ENCODE data around the gene LTBP1.

LTBP1 gene

DNA sequence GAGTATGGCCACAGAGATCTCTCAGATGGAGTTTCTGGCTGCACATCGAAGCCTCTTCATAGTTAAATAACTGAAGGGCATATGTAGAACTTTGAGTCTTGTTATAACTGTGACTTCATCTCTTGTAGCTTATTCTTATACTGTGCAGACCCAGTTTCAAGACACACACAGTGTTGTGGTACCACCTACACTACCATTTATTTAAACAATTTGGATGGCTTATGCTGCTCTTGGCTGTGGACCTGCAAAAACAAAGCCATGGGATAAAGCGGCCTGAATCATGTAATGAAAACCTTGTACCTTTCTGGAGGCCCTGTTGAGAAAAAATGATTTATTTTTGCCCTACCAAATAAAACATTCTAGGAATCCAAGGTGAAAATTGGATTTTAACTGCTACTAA is 266.9 kb downstream of the LTBP1 start:
- TF ChIP-seq, protein P1, sequence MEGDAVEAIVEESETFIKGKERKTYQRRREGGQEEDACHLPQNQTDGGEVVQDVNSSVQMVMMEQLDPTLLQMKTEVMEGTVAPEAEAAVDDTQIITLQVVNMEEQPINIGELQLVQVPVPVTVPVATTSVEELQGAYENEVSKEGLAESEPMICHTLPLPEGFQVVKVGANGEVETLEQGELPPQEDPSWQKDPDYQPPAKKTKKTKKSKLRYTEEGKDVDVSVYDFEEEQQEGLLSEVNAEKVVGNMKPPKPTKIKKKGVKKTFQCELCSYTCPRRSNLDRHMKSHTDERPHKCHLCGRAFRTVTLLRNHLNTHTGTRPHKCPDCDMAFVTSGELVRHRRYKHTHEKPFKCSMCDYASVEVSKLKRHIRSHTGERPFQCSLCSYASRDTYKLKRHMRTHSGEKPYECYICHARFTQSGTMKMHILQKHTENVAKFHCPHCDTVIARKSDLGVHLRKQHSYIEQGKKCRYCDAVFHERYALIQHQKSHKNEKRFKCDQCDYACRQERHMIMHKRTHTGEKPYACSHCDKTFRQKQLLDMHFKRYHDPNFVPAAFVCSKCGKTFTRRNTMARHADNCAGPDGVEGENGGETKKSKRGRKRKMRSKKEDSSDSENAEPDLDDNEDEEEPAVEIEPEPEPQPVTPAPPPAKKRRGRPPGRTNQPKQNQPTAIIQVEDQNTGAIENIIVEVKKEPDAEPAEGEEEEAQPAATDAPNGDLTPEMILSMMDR (IDR thresholded peaks at IDR 0.05; ENCODE audit: insufficient read depth, low read length, missing control alignments) = no peak
- ChIA-PET CTCF (no interaction called here), POLR2A (no interaction called here)
- DNase-seq (ENCODE audit: low read depth, low spot score) = no peak
- H3K4me3 ChIP-seq (ENCODE audit: low read depth, low read length) = no peak overlapping the region

DNA sequence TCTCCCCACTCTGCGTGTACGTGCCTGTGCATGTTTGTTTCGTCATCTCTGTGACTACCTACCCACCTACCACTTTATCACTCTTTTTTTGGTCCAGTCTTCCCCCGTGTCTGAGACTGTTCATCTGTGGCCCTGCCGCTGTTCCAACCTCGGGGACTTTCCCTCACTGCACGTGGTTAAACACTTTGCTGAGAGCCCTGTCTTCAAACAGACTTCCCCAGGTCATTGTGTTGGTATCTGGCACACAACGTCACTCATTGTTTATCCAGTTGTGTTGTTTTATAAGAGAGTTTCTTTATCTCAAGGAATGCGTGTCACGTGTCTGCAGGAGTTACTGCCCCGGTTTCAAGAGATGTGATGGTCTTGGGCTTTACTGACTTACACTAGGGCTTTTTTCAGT is 267.7 kb downstream of the LTBP1 start:
- DNase-seq (ENCODE audit: low read depth, low spot score) = no peak
- ChIA-PET CTCF (no interaction called here), POLR2A (no interaction called here)
- H3K4me3 ChIP-seq (ENCODE audit: low read depth, low read length) = no peak overlapping the region
- TF ChIP-seq, protein P1 (IDR thresholded peaks at IDR 0.05; ENCODE audit: insufficient read depth, low read length, missing control alignments) = no peak

DNA sequence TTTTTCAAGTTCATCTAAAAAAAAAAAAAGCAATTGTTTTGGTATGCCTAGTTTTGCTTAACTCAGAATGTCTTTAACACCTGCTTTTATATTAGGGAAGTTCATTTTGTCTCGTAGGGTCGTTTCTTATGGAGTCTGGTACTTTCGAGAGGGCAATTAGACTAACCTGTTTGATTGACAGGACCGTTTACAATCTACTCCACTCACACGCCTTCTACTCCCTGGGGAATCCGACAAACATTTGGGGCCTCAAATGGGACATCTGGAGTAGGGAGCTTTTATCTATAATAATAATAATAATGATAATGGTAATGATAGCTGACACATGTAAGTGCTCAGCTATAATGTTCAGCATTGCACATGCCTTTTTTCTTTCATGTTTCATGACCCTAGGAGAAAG is 268.1 kb downstream of the LTBP1 start:
- DNase-seq (ENCODE audit: low read depth, low spot score) = no peak
- no peak overlapping the region for H3K4me3 ChIP-seq (ENCODE audit: low read depth, low read length)
- ChIA-PET CTCF (interaction anchor here (1.4 kb wide), 1 partner anchor 26 kb away, joined by 4 read pairs; no protein-coding TSS in a partner anchor), POLR2A (no interaction called here)
- TF ChIP-seq, protein P1 (IDR thresholded peaks at IDR 0.05; ENCODE audit: insufficient read depth, low read length, missing control alignments) = no peak

DNA sequence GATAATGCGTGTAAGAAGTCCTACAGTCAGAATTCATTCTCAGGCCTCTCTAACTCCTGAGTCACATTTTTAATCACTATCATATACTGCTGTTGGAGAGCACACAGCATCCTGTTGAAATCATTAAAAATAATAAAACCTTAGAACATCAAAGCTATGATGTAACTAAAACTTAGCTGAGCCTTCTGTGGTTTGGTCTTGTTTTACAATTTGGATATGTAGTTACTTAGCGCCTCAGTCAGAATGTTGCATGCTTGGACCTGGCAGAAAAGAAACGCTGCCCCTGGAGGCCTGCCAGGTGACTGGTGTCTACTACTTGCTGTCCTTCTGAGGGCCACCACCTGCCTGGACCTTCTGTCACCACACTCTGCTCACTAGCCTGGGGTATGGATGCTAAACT is 268.5 kb downstream of the LTBP1 start:
- CTCF ChIA-PET = interaction anchor here (1.4 kb wide), 1 partner anchor 25 kb away, joined by 4 read pairs; no protein-coding TSS in a partner anchor
- no peak overlapping the region for H3K4me3 ChIP-seq (ENCODE audit: low read depth, low read length)
- DNase-seq (ENCODE audit: low read depth, low spot score) = peak; percentile 94
- TF ChIP-seq, protein P1 (IDR thresholded peaks at IDR 0.05; ENCODE audit: insufficient read depth, low read length, missing control alignments) = no peak
- POLR2A ChIA-PET = no interaction called here

DNA sequence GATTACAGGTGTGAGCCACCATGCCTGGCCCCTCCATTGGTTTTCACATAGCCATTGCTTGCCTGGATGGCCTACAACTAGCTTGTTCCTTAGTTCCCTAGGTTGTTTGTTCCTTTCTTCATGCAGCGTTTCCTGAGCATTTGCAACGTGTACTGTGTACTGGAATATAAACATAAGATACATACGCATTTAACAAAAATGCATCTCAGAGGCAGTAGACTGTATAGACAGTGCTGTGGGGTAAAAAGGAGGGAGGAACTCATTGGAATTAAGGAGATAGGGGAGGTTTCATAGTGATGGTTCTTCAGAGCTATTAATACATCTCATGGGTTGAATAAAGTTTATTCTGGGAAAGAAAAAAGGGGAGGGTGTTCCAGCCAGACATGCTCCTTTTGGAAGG is 269.2 kb downstream of the LTBP1 start:
- H3K4me3 ChIP-seq (ENCODE audit: low read depth, low read length) = no peak overlapping the region
- TF ChIP-seq, protein P1 (IDR thresholded peaks at IDR 0.05; ENCODE audit: insufficient read depth, low read length, missing control alignments) = no peak
- ChIA-PET POLR2A (no interaction called here), CTCF (interaction anchor here (1.4 kb wide), 1 partner anchor 24 kb away, joined by 4 read pairs; no protein-coding TSS in a partner anchor)
- DNase-seq (ENCODE audit: low read depth, low spot score) = no peak

DNA sequence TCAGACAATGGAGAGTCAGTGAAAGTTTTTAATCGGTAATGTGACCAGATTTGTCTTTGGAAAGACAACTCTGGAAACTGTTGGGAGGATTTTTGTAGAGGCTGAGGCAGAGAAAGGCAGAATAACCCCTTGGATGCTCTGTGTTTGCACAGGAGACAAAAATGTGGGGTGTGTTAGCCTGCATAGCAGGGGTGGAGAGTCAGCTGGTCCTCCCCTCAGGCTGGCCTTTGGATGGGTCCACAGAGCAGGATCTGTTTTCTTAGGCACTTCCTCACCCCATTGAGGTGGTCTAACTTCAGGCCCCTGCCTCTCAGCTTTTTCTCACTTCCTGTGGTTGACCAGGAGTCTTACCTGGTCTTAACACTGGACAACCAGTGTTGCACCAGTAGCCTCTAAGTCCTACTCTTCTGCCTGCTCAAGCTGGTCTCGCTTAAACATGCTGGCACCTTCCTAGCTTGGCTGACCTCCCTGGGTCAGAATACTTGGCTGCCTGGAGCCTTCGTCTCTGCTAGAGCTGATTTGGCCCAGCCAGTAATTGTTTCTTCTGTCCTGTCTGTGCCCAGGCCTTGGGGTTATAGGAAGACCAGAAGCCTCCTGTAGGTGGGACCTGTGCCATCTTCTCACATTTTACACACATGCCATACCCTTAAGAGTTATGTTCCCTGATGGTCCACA is 269.9 kb downstream of the LTBP1 start:
- CTCF ChIA-PET = no interaction called here
- TF ChIP-seq, protein P1 (IDR thresholded peaks at IDR 0.05; ENCODE audit: insufficient read depth, low read length, missing control alignments) = no peak
- POLR2A ChIA-PET = no interaction called here
- DNase-seq (ENCODE audit: low read depth, low spot score) = no peak
- H3K4me3 ChIP-seq (ENCODE audit: low read depth, low read length) = no peak overlapping the region
